ENCODE data around the gene THSD4.

Gene THSD4

GRCh38 chr15:71469413-71469812, 354.1 kb downstream of the THSD4 start:
- DNase-seq, result no peak

DNA sequence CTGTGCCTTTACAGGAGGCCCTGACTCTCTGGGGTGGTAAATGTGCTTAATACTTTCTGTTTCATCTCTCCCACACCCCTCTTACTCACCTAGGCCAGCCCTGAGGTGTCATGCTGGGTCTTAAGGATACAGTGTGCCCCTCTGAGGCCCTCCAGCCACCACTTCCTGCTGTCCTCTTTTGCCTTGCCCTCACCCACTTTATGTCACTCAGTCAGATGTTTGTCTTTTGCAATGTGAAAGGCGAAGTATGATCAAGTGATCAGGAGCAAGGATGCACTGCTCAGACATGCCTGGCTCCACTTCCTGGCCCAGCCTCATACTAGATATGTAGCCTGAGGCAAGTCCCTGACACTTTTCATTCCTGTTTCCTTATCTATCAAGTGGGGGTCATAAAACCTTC, 356.1 kb downstream of the THSD4 start:
- no peak for DNase-seq

DNA sequence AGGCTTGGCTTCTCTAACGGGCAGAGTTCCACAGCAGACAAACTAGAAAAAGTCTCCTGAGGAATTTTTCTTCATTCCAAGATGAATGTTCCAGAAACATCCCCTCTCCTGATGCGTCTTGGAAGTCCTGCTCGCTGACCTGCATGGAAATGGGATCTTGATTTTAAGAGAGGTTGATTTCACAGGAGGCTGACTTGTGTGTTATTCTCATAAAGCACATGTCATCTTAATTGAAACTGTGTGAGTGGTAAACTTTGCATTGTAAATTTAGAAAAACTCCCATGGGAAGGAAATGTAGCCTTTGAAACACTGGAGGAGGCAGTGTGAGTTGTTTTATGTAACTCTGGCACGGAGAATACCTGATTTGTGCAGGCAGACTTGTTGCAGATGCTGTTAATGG, 357.3 kb downstream of the THSD4 start:
- DNase-seq, result no peak

- no peak for DNase-seq
Measured at GRCh38 chr15:71473751-71474150, 358.5 kb downstream of the THSD4 start.

- DNase-seq, result no peak
Measured at GRCh38 chr15:71476823-71477222, 361.6 kb downstream of the THSD4 start.

DNA sequence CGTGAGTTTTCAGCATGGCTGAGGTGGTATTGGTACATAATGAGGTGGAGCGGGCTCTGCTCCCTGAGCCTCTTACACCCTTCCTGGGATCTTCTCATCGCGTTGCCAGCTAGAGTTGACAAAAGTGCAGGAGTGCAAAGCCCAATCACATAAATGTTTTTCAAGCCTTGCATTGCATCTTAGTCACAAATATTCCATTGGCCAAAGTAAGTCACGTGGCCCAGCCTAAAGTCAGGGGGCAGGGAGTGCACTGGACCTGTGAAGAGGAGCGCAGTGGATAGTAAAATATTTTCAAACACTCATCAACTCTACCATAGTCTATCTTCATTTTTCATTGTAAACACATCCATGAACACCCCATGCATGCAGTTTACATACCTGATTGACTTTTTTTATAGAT, 365.3 kb downstream of the THSD4 start:
- no peak for DNase-seq

DNA sequence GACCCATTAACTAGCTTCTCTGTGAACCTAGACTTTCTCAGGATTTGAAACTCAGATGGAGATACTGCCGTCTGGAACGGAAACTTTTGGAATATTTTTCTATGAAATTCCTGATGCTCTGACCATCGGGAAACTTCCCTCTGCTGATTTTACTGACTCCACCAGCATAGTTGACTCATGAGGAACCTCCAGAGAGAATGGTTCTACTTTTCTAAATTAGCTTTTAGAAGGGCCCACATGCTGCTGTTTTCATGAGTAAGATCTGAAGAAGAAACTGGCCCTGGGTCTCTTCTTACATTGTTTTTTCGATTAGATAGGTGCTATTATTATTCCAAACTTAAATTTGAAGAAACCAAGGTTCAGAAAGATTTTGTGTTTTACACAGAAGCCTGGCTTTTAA, 368.8 kb downstream of the THSD4 start:
- DNase-seq, result no peak

DNA sequence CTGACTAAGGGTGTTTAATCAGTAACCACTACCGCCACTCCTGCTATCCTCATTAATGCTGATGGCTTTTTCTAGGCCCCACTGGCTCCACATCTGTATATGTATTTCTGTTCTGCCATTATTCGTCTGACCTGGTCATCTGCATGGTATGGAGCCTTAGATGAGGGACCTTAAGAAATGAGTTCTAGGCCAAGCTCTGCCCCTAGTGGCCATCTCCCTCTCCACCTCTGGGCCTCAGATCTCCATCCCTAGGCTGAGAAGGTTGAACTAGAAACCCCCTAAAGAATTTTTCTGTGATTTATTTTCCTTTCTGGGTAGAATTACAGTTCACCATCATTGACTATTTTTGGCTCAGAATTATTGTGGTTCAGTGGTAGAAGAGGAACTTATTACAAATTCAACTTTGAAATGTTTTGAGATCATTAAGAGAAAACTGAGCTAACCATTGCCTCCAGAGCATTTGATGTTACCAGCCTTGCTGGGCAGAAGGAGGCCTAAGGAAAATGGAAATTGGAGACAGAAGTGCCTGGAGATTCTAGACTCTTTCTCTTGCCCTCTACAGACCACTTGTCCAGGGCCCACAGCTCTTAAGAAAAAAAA, 369.9 kb downstream of the THSD4 start:
- no peak for DNase-seq

DNA sequence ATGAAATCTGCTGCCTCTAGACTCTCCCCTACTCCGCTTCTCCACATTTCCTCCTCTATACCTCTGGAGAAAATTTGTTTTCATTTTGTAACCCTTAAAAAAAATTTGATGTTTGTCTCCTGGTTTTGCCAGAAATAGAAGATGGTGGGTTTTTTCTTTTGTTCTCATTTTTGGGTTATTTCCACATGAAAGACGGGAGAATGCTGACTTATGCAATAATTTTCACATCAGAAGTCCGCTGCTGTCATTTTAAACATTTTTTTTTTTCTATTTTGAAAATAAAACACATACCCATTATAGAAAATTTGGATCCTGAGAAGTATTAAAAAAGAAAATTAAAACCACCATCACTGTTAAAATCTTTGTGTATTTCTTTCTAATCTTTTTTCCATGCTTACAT, 374.3 kb downstream of the THSD4 start:
- DNase-seq, result no peak

DNA sequence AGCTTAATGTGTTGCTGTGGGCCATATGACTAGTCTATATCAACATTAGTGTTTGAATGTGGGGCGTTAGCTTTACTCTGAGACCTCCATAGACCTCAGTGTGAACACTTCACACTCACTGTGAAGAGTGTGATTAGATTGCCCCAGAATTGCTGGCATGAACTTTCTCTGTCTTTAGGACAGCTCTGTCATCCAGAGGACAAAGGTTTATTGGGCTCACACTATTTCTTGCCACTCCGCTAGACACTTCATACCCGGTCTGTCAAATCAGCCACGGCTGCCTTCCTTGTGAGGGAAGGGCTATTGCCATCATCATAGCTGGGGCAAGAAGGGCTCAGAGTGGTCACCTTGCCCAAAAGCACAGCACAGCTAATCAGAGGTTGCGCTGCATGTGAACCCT, 378.3 kb downstream of the THSD4 start:
- DNase-seq, result no peak

DNA sequence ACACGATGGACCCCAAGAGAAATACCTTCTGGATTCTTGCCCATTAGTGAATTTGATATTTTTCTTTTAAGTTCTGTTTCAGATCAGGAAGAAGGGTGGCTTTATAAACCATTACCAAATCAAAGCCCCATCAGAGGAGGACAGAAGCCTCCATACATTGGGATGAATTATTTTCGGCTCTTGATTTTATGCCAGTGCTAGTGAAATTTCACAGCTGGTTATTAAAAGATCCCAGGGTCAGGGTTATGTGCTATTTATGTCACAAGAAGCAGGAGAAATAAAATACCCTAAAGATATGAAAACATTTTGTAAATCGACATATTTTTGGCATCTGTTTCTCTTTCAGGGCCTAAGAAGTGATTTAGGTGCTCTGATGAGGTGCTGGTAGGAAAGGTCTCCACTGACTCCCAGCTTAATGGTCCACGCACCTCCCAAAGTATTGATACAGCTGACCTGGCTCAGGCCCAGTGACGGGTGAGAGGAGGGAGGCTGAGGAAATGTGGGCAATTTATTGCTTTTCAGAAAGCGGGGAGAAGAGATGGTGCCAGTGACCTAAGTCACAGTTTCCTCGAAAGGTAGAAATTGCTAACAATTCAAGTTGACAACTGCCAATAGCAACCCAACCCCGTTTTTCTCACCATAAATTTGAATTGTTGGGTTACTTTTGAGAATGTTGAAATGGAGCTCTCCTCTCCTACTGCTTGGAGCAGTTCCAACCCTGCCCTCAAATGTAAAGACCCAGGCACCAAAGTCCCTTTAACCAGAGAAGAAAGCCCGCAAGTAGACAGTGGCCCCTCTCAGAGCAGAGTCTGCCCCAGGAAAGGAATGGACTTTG, 379.5 kb downstream of the THSD4 start:
- no peak for DNase-seq

- DNase-seq, result no peak
Measured at GRCh38 chr15:71495398-71495780, 380.1 kb downstream of the THSD4 start.

GRCh38 chr15:71496336-71496955, 381.2 kb downstream of the THSD4 start:
- DNase-seq, result no peak

DNA sequence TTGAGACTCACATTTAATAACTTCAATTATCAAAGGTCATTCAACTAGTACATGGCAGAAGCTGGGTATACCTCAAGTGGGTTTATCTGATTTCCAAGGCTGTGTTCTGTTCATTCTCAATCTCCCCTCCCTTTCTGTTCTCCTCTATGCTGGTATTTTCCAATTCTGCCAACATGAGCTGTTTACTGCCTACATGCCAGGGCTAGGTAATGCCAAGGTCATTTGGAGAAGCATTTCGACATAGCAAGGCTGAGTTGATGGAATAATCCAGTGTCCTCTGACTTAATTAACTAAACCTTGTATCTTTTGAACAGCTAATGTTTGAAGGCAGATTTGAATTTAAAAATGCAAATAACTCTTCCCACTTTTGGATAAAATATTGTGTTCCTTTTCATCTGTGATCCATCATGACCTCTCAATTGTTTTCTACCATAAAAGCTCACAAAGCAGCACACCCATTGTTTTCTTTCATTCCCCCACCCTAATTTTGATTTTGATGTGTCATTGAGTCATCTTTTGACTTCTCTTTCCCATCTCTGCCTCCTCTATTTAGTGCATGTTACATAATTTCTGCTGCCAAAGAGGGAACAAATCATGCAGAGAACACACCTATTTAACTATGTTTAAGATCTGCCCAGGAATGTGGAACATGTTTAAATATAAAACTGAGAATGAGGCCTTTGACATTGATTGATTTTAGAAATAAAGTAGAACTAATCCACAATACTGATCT, 386.2 kb downstream of the THSD4 start:
- DNase-seq, result no peak

DNA sequence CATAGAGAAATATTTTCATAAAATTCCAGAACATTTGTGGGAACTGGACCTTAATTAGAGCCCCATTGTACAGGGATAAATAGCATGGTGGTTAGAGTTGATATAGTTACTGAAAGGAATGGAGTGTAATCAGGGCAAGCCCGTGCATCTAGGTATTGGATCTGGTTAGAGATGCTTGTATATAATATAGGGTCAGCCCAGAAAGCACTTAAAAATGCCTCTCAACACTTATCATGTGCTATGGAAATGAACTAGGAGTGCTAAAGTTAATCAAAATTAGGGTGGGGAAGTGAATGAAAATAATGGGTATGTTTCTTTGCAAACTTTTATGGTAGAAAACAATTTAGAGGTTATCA, 386.8 kb downstream of the THSD4 start:
- DNase-seq, result no peak

DNA sequence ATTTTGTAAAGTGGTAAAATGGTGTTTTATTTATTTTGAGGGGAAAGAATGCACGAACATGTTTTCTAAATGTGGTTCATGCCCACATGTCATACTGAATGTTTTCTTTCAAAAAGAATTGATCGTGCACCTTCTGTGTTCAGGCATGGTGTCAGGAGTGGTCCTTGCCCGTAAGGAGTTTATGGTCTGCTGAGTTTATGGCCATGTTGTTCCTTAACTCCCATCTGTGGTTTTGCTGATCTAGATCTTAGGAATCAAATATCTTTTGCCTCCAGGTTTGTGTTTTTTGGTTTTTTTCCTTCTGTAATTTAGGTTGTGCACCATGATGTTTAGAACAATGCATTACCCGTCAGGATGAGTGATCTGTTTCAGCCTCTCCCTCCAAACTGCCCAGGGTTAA, 390.7 kb downstream of the THSD4 start:
- no peak for DNase-seq

DNA sequence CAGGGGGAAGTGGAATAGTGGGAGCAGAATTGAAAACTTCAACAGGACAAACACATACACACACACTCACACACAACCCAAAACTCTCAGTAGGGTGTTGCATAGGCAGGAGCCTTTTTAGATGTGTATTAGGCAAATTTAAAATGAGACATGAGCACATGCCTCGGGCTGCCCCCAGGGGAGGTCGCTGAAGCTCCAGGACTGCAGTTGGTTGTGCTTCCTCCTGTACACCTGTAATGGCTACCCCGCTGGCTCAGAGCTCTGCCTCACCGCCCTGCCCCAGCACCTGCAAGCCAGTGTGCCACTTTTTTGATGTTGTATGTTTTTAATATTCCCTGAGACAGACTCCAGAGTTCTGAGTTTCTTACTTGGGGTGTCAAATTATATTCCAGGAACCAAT, 391.7 kb downstream of the THSD4 start:
- DNase-seq, result no peak

DNA sequence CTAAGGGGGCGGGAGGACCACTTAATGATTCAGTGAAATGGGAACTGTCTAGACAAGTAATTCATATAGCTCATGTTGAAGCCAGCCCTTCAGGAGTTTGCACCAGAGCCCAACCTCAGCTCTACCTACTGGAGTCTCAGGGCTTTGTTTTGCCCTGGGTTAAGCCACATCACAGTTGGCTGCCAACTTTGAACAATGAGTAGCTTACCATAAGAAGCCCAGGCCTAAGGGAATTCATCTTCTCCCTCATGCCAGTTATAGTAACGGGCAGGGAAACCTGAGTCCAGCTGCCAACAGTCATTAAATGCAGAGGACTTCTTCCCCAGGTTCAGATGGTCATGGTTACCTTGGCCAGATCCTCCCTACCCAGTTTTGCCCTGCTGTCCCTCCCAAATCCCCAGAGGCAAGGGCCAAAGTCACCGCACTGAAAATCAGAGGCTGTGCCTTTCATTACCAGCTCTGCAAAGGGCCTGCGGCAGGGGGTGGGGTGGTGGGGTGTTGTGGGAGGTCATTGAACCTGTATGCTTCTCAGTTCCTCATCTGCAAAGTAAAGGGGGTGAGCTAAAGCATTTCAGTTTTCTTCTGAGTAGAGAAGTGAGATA, 392.9 kb downstream of the THSD4 start:
- DNase-seq, result no peak

DNA sequence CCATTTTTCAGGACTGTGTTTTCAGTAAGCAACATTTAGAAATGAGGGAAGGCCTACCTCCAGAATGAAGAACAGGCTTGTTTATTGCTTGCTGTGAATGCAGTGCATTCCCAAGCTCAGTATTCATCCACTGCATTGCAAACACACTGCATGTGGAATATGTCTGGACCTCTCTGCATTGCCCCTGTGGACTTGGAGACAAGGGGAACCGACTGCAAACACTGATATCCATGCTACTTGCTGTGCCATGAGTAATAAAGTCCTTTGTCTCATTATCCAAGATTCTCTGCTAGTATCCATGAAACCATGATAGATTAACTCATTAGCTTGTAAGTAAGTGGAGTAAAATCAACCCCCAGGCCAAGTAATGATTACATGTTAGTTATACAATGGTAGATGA, 393.9 kb downstream of the THSD4 start:
- DNase-seq, result no peak

DNA sequence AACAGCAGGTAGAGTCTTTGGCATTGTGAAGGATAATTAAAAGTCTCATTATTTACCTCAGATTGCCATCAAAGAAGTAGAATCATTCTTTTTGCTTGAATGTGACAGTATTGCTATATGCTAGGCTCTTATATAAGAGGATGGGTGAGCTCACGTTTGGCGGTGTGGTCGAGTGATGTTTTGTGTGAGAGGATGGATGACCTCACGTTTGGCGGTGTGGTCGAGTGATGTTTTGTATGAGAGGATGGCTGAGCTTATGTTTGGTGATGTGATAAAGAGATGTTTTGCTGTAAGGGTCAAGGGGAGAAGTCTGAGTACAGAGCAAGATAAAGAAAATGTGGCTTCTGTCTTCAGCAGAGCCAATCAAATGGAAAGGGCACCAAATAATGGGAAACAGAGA, 395.5 kb downstream of the THSD4 start:
- DNase-seq, result no peak

DNA sequence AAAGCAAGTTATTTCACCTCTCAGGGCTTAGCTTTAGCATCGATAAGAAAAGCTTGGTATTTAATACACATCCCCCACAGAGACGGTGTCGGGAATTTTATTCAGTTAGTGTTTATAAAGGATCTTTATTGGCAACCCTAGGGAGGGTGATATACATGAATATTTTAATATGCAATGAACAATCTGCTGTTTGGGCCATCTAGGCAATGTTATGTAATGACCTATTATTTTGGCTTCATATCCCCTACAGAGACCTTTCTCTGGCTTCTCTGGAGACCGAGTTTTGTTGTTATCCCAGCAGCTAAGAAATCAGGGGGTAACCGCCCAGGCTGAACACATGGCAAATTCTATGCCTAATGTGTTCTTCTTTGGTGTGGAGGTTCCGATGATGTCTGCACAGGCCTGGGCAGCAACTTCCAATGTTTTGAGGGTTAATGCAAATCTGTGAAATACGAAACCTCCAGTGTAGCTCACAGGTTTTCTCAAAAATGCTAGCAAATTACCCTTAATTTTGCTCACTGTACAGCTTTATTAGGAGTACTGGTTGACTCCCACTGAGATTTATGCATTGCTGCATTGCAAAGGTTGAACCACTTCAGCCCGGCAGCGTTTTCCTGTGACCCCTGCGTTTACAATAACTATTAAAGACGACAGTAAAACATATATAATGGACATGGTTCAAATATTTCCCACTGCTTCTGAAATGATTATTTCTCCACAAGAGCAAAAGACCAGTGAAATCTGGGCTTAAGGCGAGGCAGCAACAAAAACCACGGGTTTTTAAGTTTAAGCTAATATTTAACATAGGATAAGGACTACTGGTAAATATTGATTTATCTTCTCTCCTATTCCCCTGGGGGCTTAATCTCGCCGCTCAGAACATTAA, 396.8 kb downstream of the THSD4 start:
- no peak for DNase-seq

- no peak for DNase-seq
Measured at GRCh38 chr15:71512682-71513006, 397.4 kb downstream of the THSD4 start.

Measured in Kasumi-1 (cell line).